Measurements from ENCODE around the gene STK11.
"Not testable (repeated sequence)": the region's sequence is repeated elsewhere in the genome, so short reads cannot be mapped to it uniquely, and the experiment has no call there.

DNA sequence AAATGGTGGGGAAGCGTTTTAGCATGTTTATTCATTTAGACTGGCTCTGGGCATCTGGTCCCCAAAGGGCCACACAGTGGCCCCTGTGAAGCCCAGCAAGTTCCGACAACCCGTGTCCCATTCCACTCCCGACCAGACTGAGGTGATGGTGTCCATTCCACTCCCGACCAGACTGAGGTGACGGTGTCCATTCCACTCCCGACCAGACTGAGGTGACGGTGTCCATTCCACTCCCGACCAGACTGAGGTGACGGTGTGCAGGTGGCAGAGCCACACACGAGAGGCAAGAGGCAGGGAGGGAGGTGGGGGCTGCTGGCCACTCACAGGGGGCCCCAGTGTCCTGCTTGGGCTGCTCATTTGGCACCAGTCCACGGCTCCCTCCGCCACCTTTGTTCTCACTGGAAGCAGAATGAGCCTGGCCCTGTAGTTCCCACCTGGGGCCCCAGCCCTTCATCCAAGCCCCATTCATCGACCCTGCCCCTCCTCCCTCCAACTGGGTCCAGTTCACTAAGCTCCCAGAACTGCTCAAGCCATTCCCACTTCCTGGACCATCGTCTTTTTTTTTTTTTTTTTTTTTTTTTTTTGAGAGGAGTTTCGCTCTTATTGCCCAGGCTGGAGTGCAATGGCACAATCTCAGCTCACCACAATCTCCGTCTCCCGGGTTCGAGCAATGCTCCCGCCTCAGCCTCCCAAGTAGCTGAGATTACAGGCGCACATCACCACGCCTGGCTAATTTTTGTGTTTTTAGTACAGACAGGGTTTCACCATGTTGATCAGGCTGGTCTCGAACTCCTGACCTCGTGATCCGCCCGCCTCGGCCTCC lies 40.9 kb downstream of the STK11 start:
- TF ChIP-seq POLR2A (IDR thresholded peaks at IDR 0.05); CTCF (IDR thresholded peaks at IDR 0.05 in 8 of 11, conservative IDR thresholded peaks at IDR 0.05 in 3 of 11); POLR2AphosphoS5 (IDR thresholded peaks at IDR 0.05): not testable (repeated sequence)
